ENCODE measurements around the gene CMTM8. TPM values are rescaled to one million over a fixed set of nuclear protein-coding genes. Genes with fewer than 3 reads are reported as not detected.

CMTM8 gene
- total RNA-seq, 2 donors from 2014 or later = 5.8 to 11.6 TPM

GRCh38 chr3:32229565-32229964 is 8.9 kb upstream of the CMTM8 start:
- H3K4me3 Mint-ChIP-seq = no peak overlapping the region
- H3K27ac ChIP-seq (ENCODE audit: low read depth, low read length) = no peak overlapping the region
- 77 to 94% methylated on average over 2 to 4 of the region's 4 CpGs for WGBS, 2 experiments (ENCODE audit: insufficient coverage in 1 of 2, insufficient read length in 1 of 2)

GRCh38 chr3:32236377-32236776 is 2.1 kb upstream of the CMTM8 start:
- Mint-ChIP-seq H3K27ac (no peak overlapping the region), H3K9me3 (peaks cover 9% of the 10 kb centered on the region), H3K36me3 (ENCODE audit: low read depth) (no peaks in the 10 kb centered on the region), H3K4me3 (no peak overlapping the region), H3K27me3 (ENCODE audit: insufficient read depth) (peaks cover 36% of the 10 kb centered on the region), H3K4me1 (peaks cover 22% of the 10 kb centered on the region)
- Histone ChIP-seq H3K4me1 (ENCODE audit: control insufficient read depth, insufficient read depth, low read length) (no peaks in the 10 kb centered on the region), H3K27me3 (ENCODE audit: control insufficient read depth, insufficient read depth, low read length, poor library complexity, severe bottlenecking) (peaks cover 31% of the 10 kb centered on the region), H3K27ac (ENCODE audit: low read depth, low read length) (no peak overlapping the region), H3K9ac (ENCODE audit: extremely low read depth, low read length, poor library complexity, severe bottlenecking) (no peak overlapping the region), H3K4me3 (ENCODE audit: low read length) (no peak overlapping the region), H3K36me3 (ENCODE audit: control insufficient read depth, insufficient read depth, low read length) (no peaks in the 10 kb centered on the region), H3K9me3 (ENCODE audit: control insufficient read depth, low read length) (peaks cover 13% of the 10 kb centered on the region)
- TF ChIP-seq CTCF (conservative IDR thresholded peaks at IDR 0.05) = no peak
- DNase-seq = no peak

More at GRCh38 chr3:32229565-32229964, 8.9 kb upstream of the CMTM8 start:
- Mint-ChIP-seq H3K9me3 (peaks cover 6% of the 10 kb centered on the region), H3K27ac (no peak overlapping the region), H3K27me3 (ENCODE audit: insufficient read depth) (peaks cover 5% of the 10 kb centered on the region), H3K4me1 (no peaks in the 10 kb centered on the region), H3K36me3 (ENCODE audit: low read depth) (no peaks in the 10 kb centered on the region)
- H3K9me3 ChIP-seq (ENCODE audit: control insufficient read depth, low read length) = no peaks in the 10 kb centered on the region
- no peak for TF ChIP-seq CTCF (conservative IDR thresholded peaks at IDR 0.05)
- no peaks in the 10 kb centered on the region for H3K27me3 ChIP-seq (ENCODE audit: control insufficient read depth, insufficient read depth, low read length, poor library complexity, severe bottlenecking)
- H3K36me3 ChIP-seq (ENCODE audit: control insufficient read depth, insufficient read depth, low read length) = no peaks in the 10 kb centered on the region
- no peak for DNase-seq
- no peaks in the 10 kb centered on the region for H3K4me1 ChIP-seq (ENCODE audit: control insufficient read depth, insufficient read depth, low read length)
- no peak overlapping the region for H3K9ac ChIP-seq (ENCODE audit: extremely low read depth, low read length, poor library complexity, severe bottlenecking)
- H3K4me3 ChIP-seq (ENCODE audit: low read length) = no peak overlapping the region

- peak; percentile 81 for DNase-seq
- no peak for TF ChIP-seq CTCF (conservative IDR thresholded peaks at IDR 0.05)
- Mint-ChIP-seq H3K27me3 (ENCODE audit: insufficient read depth) (peaks cover 36% of the 10 kb centered on the region), H3K36me3 (ENCODE audit: low read depth) (no peaks in the 10 kb centered on the region), H3K27ac (no peak overlapping the region), H3K4me1 (peaks cover 22% of the 10 kb centered on the region), H3K4me3 (peak overlapping the region; percentile 73), H3K9me3 (peaks cover 9% of the 10 kb centered on the region)
- Histone ChIP-seq H3K9ac (ENCODE audit: extremely low read depth, low read length, poor library complexity, severe bottlenecking) (no peak overlapping the region), H3K27me3 (ENCODE audit: control insufficient read depth, insufficient read depth, low read length, poor library complexity, severe bottlenecking) (peaks cover 31% of the 10 kb centered on the region), H3K27ac (ENCODE audit: low read depth, low read length) (no peak overlapping the region), H3K36me3 (ENCODE audit: control insufficient read depth, insufficient read depth, low read length) (no peaks in the 10 kb centered on the region), H3K9me3 (ENCODE audit: control insufficient read depth, low read length) (peaks cover 13% of the 10 kb centered on the region), H3K4me1 (ENCODE audit: control insufficient read depth, insufficient read depth, low read length) (no peaks in the 10 kb centered on the region), H3K4me3 (ENCODE audit: low read length) (peak overlapping the region; percentile 78)
- WGBS, 2 experiments (ENCODE audit: insufficient coverage in 1 of 2, insufficient read length in 1 of 2) = 5 to 9% methylated on average over 25 to 49 of the region's 49 CpGs
Measured at GRCh38 chr3:32237670-32238452, 619 bp upstream of the CMTM8 start.
